ENCODE results near the gene ADPRS. TPM values are rescaled to one million over a fixed set of nuclear protein-coding genes. Genes with fewer than 3 reads are reported as not detected.
A peak's percentile ranks its signal among the peaks of the same experiment; 100 is the strongest.

Gene ADPRS
- total RNA-seq, 1 donor from 2014 or later = 28.7 TPM

DNA sequence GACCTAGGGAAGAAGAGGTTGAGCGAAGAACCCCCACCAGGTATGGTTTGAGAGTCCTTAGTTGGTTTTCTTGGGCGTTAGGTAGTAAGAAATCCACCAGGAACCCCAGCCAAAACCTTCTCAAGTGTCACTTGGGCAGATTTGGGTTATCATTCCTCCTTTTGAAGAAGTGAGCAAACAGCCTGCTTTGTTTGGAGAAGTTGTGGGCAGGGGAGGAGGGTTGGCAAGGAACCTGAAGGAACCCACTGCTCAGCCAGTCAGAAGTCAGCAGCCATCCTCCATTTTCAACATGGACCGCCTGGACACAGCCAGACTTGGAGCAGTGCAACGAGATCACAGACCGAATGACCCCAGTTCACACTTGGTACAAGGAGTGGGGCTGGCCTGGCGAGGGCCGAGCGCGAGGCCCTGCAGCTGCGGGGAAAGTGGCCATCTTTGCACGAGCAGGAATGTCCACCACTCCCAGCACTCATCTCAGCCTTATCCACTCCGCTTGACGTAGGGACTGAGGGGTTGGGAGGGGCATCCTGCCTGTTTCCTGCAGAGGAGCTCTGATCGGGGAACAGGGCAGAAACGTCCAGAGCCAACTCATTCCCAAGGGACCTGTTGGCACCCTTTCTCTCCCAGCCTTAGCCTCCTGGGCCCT is 7.2 kb downstream of the ADPRS start:
- Mint-ChIP-seq H3K4me1 (ENCODE audit: low read depth, unreplicated experiment) (peaks cover 2% of the 10 kb centered on the region), H3K36me3 (ENCODE audit: low read depth, unreplicated experiment) (peaks cover 19% of the 10 kb centered on the region), H3K9me3 (ENCODE audit: unreplicated experiment) (no peaks in the 10 kb centered on the region), H3K27ac (ENCODE audit: unreplicated experiment) (no peak overlapping the region), H3K27me3 (ENCODE audit: low read depth, unreplicated experiment) (no peaks in the 10 kb centered on the region), H3K4me3 (ENCODE audit: unreplicated experiment) (no peak overlapping the region)
- H3K9ac ChIP-seq (ENCODE audit: low read length) = no peak overlapping the region
- FAIRE-seq = no peak
- no peak for TF ChIP-seq EZH2 (IDR thresholded peaks at IDR 0.05; ENCODE audit: insufficient read depth, low read length)
- TF ChIP-seq, protein P1, sequence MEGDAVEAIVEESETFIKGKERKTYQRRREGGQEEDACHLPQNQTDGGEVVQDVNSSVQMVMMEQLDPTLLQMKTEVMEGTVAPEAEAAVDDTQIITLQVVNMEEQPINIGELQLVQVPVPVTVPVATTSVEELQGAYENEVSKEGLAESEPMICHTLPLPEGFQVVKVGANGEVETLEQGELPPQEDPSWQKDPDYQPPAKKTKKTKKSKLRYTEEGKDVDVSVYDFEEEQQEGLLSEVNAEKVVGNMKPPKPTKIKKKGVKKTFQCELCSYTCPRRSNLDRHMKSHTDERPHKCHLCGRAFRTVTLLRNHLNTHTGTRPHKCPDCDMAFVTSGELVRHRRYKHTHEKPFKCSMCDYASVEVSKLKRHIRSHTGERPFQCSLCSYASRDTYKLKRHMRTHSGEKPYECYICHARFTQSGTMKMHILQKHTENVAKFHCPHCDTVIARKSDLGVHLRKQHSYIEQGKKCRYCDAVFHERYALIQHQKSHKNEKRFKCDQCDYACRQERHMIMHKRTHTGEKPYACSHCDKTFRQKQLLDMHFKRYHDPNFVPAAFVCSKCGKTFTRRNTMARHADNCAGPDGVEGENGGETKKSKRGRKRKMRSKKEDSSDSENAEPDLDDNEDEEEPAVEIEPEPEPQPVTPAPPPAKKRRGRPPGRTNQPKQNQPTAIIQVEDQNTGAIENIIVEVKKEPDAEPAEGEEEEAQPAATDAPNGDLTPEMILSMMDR (IDR thresholded peaks at IDR 0.05; ENCODE audit: insufficient read depth, low read depth, low read length) = no peak
- H3K4me1 ChIP-seq (ENCODE audit: insufficient read depth, low read length) = no peaks in the 10 kb centered on the region
- H3K9me3 ChIP-seq (ENCODE audit: insufficient read depth, low read depth, low read length) = no peaks in the 10 kb centered on the region
- no peak overlapping the region for H3K27ac ChIP-seq (ENCODE audit: low read depth, low read length)
- no peak overlapping the region for H3K4me2 ChIP-seq (ENCODE audit: low read length)
- peaks cover 35% of the 10 kb centered on the region for H4K20me1 ChIP-seq (ENCODE audit: insufficient read depth, low read length)
- no peaks in the 10 kb centered on the region for H3K27me3 ChIP-seq (ENCODE audit: insufficient read depth, low read length)
- no peak overlapping the region for H3K4me3 ChIP-seq (ENCODE audit: insufficient read depth, low read depth, low read length)
- peaks cover 21% of the 10 kb centered on the region for H3K79me2 ChIP-seq (ENCODE audit: insufficient read depth, low read length)
- no peak for DNase-seq (ENCODE audit: low read depth)
- peaks cover 27% of the 10 kb centered on the region for H3K36me3 ChIP-seq (ENCODE audit: insufficient read depth, low read length)
- H2AFZ ChIP-seq (ENCODE audit: low read depth, low read length) = no peak overlapping the region

- H3K4me1 ChIP-seq (ENCODE audit: insufficient read depth, low read length) = no peaks in the 10 kb centered on the region
- H3K27me3 Mint-ChIP-seq (ENCODE audit: low read depth, unreplicated experiment) = no peaks in the 10 kb centered on the region
- peaks cover 15% of the 10 kb centered on the region for H3K36me3 Mint-ChIP-seq (ENCODE audit: low read depth, unreplicated experiment)
- H3K4me3 Mint-ChIP-seq (ENCODE audit: unreplicated experiment) = no peak overlapping the region
- H3K9me3 Mint-ChIP-seq (ENCODE audit: unreplicated experiment) = no peaks in the 10 kb centered on the region
- no peak for TF ChIP-seq EZH2 (IDR thresholded peaks at IDR 0.05; ENCODE audit: insufficient read depth, low read length)
- TF ChIP-seq, protein P1 (IDR thresholded peaks at IDR 0.05; ENCODE audit: insufficient read depth, low read depth, low read length) = peak; percentile 14
- H3K4me1 Mint-ChIP-seq (ENCODE audit: low read depth, unreplicated experiment) = no peaks in the 10 kb centered on the region
- FAIRE-seq = no peak
- peaks cover 13% of the 10 kb centered on the region for H3K79me2 ChIP-seq (ENCODE audit: insufficient read depth, low read length)
- H3K9me3 ChIP-seq (ENCODE audit: insufficient read depth, low read depth, low read length) = no peaks in the 10 kb centered on the region
- no peaks in the 10 kb centered on the region for H3K27me3 ChIP-seq (ENCODE audit: insufficient read depth, low read length)
- H4K20me1 ChIP-seq (ENCODE audit: insufficient read depth, low read length) = peaks cover 27% of the 10 kb centered on the region
- H2AFZ ChIP-seq (ENCODE audit: low read depth, low read length) = no peak overlapping the region
- no peak overlapping the region for H3K4me2 ChIP-seq (ENCODE audit: low read length)
- no peak overlapping the region for H3K4me3 ChIP-seq (ENCODE audit: insufficient read depth, low read depth, low read length)
- no peak overlapping the region for H3K9ac ChIP-seq (ENCODE audit: low read length)
- DNase-seq (ENCODE audit: low read depth) = no peak
- H3K27ac ChIP-seq (ENCODE audit: low read depth, low read length) = no peak overlapping the region
- no peak overlapping the region for H3K27ac Mint-ChIP-seq (ENCODE audit: unreplicated experiment)
- H3K36me3 ChIP-seq (ENCODE audit: insufficient read depth, low read length) = peaks cover 20% of the 10 kb centered on the region
Measured at GRCh38 chr1:36096500-36097432, 8.1 kb downstream of the ADPRS start.

Measured in astrocyte (in vitro differentiated cells and primary cell).